CD4-positive, alpha-beta T cell treated with Interleukin-10 for 1 hour (primary cell): ENCODE data around the gene HAUS8.
"Not testable (repeated sequence)": the region's sequence is repeated elsewhere in the genome, so short reads cannot be mapped to it uniquely, and the experiment has no call there.

Experiments
- DNase-seq: peaks from one replicate; pipeline ENCODE4 v3.0.0-alpha.2; 2020

Gene HAUS8, protein sequence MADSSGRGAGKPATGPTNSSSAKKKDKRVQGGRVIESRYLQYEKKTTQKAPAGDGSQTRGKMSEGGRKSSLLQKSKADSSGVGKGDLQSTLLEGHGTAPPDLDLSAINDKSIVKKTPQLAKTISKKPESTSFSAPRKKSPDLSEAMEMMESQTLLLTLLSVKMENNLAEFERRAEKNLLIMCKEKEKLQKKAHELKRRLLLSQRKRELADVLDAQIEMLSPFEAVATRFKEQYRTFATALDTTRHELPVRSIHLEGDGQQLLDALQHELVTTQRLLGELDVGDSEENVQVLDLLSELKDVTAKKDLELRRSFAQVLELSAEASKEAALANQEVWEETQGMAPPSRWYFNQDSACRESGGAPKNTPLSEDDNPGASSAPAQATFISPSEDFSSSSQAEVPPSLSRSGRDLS

DNA sequence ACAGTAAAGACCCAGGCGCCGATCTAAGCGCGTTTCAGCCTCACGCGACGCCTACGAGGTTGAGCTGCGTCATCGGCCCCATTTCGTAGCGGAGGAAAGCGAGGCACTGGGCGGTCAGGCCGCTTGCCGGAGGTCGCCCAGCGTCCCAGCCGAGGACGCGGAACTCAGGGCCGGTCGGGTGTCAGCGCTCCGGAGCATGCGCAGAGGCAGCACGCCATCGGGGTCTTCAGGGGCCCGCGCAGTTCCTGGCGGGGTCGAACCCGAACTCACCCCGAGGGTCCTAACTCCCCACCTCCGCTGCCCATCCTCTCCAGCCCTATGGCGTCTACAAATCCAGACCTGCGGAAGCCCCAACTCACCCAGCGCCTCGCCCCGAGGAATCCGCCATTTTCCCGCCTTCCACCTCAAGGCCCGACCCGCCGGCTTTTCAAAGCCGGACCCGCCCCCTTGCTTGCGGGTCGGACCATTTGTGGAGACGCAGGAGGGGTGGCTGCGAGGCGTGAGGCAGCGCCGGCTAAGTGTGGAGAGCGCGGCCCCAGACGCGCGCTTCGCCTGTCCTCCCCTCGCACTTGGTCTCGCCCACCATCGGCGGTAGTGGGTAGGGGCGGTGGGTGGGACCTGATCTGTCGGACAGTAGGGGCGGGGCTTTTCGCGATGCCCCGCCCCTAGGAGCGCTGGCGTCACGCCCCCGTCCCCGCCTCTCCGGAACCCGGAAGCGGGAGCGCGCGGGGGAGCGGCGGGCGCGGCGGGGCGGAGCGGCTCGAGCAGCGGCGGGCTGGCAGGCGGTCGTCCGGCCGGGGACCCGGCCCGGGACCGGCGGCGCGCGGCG lies at the start of gene HAUS8, which contains the start of gene MYO9B:
HAUS8 (minus strand) TSS at position 418 of the 829 bp plus-strand sequence; CDS start at position 388, 30 bp downstream.
MYO9B (plus strand) TSS at position 743 of the 829 bp plus-strand sequence. CDS start 25,941 bp downstream, outside the sequence.
- peak; percentile 100 for DNase-seq

DNA sequence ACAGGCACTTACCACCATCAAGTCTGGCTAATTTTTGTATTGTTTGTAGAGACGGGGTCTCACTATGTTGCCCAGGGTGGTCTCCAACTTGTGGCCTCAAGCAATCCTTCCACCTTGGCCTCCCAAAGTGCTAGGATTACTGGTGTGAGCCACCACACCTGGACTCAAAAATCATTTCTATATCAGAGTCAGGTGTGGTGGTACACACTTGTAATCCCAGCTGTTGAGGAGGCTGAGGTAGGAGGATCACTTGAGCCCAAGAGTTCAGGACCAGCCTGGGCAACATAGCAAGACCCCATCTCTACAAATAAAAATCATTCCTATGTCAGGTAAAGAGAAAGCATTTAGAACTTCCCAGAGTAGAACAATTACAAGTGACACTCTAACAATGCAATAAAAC lies 48.8 kb upstream of the HAUS8 start:
- DNase-seq = no peak

DNA sequence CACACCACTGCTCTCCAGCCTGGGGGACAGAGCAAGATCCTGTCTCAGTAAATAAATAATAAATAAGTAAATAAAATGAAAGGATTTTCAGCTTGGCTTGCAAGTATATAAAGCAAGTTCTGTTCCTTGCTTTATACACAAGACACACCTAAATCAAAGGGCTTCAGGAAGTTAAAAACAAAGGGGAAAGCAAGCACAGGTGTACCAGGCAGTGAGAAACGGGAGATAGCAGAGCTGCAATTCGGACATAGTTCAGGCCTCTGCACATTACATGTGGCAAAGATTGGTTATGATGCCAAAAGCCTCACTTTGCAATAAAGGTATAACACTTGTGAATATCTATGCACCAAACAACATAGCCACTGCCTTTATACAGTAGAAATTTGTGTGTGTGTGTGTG lies 47.8 kb upstream of the HAUS8 start:
- DNase-seq = no peak

DNA sequence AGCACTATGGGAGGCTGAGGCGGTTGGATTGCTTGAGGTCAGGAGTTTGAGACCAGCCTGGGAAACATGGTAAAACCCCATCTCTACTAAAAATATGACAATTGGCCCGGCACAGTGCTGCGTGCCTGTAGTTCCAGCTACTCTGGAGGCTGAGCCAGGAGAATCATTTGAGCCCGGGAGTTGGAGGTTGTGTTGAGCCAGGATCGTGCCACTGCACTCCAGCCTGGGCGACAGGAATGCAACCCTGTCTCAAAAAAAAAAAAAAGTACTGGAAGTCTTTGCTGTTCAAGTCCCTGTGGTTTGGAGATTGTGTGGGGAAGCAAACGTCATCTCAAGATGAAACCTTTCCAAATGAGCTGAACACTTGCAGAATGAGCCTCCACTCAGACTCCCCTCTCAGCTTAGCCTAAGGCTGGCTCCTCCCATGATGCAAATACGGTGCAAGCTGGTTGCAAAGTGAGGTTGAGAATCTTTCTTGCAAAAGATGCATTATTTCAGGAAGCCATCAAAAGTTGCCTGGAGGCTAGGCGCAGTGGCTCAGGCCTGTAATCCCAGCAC lies 46.6 kb upstream of the HAUS8 start:
- DNase-seq = no peak

DNA sequence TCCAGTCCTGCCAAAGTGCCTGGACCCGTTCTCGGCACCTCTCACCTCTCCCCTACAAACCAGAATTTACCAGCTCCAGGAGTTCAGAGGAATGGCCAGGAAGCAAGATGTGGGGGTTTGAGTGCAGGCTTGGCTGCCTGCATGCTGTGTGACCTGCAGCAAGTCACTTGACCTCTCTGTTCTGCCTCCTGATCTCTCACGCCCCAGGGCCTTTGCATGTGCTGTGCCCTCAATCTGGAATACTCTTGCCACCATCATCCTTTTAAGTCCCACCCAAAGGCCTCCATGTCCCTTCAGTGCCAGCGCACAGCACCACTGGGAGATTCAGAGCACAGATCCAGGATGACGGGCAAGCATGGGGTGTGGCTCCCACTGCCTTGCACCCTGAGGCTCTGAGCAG lies 43.7 kb upstream of the HAUS8 start:
- no peak for DNase-seq

DNA sequence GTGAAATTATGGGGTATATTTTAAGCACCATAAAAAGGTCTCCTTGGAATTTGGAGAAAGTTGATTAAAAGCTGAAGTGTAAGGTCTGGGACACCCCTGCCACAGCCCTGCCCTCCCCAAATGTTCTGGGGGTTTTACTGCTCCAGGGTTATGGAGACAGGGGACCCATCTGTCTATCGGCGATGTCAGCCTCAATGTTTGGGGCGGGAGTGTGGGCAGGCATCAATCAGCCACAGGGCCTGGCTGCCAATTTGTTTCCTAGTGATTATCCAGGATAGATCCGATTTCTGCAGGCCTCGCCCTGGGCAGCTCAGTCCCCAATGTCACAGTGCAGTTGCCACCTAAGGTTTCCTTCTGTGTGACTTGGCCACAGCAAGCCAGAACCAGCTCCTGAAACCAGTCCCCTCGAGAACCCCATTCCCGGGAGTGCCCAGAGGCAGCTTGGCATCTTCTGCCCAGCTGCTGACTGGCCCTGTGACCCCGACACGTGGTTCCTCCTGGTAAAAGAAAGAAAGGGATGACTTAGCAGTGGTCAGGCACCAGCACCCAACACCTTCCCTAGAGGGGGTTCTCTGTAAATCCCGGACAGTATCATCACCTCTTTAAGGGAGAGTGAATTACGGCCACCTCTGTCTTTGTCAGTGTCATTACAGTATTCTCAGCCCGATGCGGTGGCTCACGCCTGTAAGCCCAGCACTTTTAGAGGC lies 41.9 kb upstream of the HAUS8 start:
- no peak for DNase-seq

DNA sequence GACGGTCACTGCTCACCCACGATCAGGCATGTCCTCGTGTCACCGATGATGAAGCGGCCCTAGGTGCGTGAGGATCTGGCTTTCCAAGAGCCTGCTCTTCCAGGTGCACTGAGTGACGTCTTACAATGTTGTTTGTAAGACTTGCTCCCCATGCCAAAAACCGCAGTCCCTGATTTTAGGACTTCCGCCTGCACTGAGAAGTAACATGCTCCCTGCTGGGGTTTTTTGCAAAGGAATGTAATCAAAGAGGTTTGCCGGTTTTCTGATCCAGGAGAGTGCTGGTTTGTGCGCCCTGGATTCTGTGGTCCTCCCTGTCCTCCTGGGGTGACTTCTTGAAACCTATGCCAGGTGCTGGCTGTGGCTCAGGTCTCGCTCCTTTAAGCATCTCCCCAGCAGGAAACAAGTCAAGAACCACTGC lies 39.2 kb upstream of the HAUS8 start:
- no peak for DNase-seq

DNA sequence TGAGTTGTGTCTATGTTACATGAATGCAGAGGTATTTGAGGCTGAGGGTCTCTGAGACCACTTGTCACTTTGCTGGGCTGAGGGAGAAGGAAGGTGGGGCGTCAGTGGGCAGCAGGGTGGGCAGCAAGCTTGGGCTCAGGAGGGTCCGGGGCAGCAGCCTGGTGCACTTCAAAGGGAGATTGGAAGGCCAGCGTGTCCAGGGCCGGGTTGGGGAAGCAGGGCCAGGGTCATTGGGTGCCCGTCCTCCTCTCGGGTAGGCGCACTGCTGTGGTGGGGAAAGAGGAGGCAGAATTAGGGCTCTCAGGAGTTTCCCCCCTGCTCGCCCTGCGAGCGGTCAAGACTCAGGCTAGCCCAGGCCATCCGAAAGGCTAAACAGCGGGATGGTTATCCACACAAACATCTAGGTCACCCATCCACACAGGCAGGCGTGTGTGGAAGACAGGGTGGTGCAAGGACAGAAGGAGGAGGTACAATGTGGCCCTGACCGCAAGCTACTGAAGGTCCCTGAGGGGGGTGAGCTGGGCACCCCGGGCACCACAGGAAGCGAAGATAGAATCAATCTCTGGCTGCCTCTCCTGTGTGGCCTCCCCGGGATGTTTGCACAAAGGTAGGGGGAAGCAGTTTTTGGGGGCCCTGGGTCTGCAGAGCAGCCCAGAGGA lies 38.0 kb upstream of the HAUS8 start:
- DNase-seq = no peak

DNA sequence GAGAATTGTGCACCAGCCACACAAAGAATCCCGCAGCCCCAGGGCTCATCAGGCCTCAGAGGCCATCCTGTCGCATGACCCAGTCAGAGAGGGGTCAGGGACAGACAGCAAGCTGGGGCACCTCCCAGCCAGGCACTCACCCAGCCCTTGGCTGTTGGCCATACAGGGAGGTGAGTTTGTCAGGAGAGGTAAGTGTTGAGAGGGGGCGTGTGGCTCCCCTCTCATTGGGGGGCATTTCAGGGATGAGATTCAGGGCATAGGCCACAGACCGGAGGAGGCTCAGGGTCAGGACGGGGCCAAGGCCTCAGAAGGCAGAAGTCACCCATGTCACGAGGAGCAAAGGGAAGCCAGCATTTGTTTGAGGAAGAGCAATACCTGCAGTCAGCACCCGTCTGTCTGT lies 37.4 kb upstream of the HAUS8 start:
- DNase-seq = no peak

DNA sequence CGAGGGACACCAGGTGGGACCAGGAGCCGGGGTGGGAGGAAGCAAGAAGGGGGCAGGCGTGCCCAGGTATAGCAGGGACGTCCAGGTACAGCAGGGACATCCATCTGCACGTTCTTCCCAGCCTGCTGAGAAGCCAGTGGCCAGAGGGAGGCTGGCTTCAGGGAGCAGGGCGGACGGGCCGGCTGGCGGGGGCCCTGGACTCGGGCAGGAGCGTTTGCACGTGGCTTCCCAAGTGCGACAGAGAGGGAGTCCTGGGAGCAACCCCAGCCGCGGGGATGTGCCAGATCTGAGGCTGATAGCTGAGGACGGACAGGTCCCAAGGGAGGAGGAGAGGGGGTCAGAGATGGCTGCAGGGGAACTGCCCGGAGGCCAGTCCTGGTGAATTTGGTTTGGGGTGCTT lies 37.0 kb upstream of the HAUS8 start:
- DNase-seq = no peak

DNA sequence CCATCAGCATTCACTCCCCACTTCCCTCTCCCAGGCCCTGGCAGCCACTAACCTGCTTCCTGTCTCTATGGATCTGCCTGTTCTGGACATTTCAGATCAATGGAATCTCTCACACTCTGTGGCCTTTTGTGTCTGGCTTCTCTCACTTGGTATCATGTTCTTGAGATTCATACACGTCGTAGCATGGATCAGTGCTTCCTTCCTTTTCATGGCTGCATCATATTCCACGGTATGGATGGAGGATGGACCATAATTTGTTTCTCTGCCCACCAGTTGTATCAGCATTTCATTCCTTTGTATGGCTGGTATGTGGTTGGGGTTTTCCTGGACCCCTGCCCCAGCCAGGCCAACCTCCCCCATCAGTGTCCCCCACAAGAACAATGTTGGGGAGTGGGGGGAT lies 36.5 kb upstream of the HAUS8 start:
- no peak for DNase-seq

DNA sequence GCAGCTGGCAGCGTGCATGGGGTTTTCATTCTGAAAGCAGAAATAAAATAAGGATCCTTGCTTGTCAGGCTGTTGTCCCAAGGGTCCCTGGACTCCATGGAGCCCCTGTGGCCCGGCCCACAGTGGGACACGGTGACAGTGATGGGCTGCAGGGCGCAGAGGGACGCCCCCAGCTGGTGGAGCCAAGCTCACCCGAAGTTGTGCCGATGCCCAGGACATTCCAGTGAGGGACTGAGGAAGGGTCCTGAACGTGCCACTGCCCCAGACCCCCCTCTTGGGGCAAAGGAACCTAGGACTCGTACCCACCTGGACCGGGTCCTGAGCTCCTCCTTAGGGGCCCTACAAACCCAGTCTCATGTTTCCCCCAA lies 35.3 kb upstream of the HAUS8 start:
- no peak for DNase-seq

DNA sequence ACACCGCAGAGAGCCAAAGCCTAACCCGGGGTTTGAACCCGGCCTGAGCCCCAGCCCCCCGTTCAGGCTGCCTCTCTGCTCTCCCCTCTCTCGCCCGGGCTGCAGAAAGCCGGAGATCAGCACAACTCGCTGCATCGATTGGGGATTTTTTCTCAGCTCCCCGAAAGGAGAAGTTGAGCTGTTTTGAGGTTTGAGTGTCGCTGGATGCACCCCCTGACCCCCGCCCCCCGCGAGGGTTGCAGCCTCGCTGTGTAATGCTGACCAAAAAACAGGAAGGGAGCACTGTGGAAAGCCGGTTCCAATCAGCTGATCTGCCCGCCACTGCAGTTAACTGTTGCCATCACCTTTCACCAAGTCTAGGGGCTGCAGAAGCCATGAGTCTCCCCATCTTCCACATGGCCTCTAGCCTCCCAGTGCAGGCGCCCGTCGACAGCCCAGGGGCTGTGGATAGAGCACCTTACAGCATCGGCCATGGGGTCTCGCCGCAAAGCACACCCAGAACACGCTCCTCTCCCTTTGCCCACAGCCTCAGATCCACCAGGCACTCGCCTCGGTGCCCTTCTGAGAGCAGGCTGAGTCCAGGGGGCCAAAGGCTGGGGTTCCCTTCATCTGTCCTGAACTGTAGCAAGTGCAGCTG lies 34.8 kb upstream of the HAUS8 start:
- DNase-seq = peak; percentile 30

DNA sequence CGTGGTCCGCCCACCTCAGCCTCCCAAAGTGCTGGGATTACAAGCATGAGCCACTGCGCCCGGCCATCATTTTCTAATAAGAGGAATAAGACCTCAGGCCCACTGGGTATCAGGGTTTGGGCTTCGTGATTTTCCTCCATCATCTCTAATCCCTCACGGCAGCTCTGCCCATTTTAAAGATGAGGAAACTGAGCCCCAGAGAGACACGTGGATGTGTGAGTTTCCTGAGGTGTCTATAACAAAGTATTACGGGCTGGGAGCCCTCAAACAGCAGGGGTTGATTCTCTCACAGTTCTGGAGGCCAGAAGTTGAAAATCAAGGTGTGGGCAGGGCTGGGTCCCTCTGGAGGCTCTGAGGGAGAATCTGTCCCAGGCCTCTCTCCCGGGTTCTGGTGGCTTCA lies 34.0 kb upstream of the HAUS8 start:
- no peak for DNase-seq

DNA sequence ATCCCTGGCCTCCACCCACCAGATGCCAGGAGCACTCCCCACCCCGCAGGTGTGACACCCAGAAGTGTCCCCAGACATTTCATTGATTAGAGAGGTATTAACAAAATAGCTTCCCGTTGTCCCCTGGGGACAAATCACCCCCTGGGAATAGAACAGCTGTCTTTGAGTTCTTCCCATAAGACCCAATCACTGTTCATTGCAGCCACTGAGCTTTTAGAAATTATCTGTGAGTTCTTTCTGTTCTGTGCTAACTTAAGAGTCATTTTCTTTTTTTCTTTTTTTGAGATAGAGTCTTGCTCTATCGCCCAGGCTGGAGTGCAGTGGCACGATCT lies 33.2 kb upstream of the HAUS8 start:
- no peak for DNase-seq

DNA sequence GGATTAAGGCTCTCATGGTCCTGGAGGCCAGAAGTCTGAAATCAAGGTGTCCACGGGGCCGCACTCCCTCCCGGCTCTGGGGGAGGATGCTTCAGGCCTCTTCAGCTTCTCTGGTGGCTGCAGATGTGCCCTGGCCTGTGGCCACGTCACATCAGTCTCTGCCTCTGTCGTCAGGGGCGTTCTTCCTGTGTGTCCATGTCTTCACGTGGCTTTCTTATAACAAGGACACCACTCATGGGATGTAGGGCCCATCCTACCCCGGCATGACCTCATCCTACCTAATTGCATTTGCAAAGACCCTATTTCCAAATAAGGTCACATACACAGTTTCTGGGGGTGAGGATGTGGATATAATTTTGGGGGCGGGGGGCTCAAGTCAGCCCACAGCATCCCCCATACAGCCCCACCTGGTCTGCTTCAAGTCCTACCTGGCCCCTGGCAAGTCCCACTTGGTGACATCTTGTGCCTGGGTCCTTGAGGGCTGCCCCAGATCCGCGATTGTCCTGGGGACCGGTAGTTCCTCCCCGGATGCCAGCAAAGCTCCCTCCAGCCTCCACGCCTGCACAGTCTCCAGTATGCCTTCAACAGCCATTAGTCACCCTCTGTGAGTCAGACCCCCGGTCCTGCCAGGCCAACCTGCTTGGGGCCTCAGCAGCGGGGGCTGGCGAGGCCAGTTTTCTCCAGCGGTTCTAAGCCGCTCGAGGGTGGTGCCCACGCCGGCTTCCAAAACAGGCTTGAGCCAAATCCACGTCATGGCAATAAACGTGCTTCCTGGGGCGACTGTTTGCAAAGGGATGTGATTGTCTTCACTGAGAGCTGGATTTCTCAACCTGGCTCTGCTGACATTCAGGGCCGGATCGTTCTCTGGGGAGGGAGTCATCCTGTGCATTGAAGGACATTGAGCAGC lies 32.5 kb upstream of the HAUS8 start:
- no peak for DNase-seq

DNA sequence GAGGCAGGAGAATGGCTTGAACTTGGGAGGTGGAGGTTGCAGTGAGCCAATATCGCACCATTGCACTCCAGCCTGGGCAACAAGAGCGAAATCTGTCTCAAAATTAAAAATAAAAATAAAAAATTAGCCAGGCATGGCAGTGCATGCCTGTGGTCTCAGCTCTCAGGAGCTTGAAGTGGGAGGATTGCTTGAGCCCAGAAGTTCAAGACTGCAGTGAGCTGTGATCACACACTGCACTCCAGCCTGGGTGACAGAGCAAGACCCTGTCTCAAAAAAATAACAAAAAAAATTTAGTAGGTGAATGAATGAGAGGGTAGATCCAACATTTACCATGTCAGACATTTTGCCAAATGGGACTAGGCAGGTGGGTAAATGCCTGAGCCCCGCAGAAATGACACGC lies 31.7 kb upstream of the HAUS8 start:
- not testable (repeated sequence) for DNase-seq

DNA sequence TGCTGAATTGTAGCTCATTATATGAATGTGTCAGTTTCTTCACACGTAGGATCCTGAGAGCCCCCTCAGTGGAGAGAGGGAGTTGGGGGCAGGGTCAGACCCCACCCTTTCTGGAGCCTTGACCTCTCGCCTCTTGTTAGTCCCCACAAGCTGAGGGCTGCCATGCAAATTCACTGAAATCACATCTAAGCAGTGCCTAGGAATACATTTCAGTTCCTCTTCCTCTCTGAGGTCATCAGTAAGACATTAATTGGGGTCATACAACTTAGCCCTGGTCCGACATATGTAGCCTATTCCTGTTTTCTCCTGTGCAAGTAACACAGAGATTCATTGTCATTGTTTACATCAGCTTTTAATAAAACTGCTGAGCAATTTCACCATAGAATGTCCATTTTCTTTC lies 30.3 kb upstream of the HAUS8 start:
- DNase-seq = no peak

DNA sequence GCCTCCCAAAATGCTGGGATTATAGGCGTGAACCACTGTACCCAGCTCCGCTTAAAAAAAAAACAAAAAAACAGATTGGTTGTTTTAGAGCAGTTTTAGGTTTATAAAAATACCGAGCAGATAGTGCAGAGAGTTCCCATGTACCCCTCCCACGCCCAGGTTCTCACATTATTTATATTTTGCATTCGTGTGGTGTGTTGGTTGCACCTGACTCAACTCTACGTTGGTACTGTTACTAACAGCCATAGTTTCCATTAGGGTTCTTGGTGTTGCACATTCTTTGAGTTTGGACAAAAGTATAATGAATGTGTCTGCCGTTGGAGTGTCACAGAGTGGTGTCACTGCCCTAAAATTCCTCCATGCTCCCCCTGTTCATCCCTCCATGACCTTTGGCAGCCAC lies 29.4 kb upstream of the HAUS8 start:
- DNase-seq = no peak

DNA sequence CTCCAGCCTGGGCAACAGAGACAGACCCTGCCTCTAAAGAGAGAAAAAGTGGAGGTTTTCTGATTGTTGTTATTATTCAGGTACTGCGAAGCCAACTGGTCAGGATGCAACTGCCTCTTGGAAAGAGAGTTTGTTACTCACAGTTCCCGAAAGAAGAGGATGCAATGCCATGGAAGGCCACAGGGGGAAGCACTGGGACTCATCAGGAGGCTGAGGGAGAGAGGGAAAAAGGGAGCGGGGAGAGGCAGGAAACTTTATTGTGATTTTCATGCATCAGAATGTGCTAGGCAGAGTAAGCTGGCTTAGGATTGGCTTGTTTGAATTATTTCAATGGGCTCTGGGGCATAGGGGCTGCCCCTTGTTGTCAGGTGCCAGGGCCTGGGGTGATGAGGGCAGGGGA lies 27.9 kb upstream of the HAUS8 start:
- peak; percentile 19 for DNase-seq
